Lung (tissue), 12 donors: ENCODE data around the gene DNAH14. TPM values are rescaled to one million over a fixed set of nuclear protein-coding genes. Genes with fewer than 3 reads are reported as not detected.

Experiments used
- ATAC-seq: fragments of 200-7000 bp; cut with Tn5 transposase; one replicate; pipeline ENCODE4 v1.9.1; 2020; ENCODE audit warnings: moderate number of reproducible peaks; ENCODE audit not compliant: insufficient read depth, low FRiP score
- DNase-seq, 3 donors: peaks; one replicate each; pipeline ENCODE4 v3.0.0-alpha.2; 2013 to 2017
- H3K27ac ChIP-seq, 2 donors: one replicate each; pipeline ENCODE4 v1.5.1; 2013; ENCODE audit warnings: mild to moderate bottlenecking in 2 of 2, moderate library complexity in 2 of 2, control low read depth in 1 of 2, inconsistent platforms in 1 of 2, low read depth in 1 of 2, low read length in 1 of 2
- H3K27me3 ChIP-seq, 3 donors: one replicate each; pipeline ENCODE4 v1.5.1; 2013; ENCODE audit warnings: low read length in 2 of 3; ENCODE audit not compliant: control insufficient read depth in 3 of 3, insufficient read depth in 3 of 3
- H3K36me3 ChIP-seq, 4 donors: one replicate each; pipeline ENCODE4 v1.5.1; 2013; ENCODE audit warnings: low read length in 4 of 4, mild to moderate bottlenecking in 1 of 4, moderate library complexity in 1 of 4; ENCODE audit not compliant: control insufficient read depth in 4 of 4, insufficient read depth in 4 of 4
- H3K4me1 ChIP-seq, 5 donors: one replicate each; pipeline ENCODE4 v1.5.1; 2013; ENCODE audit warnings: low read length in 5 of 5, mild to moderate bottlenecking in 2 of 5, moderate library complexity in 1 of 5; ENCODE audit not compliant: control insufficient read depth in 5 of 5, insufficient read depth in 5 of 5
- H3K4me3 ChIP-seq: one replicate; pipeline ENCODE4 v1.5.1; 2013; ENCODE audit warnings: mild to moderate bottlenecking, control low read depth, moderate library complexity
- H3K9ac ChIP-seq, 2 donors: one replicate each; pipeline ENCODE4 v1.5.1; 2013; ENCODE audit warnings: low read length in 2 of 2, control low read depth in 1 of 2; ENCODE audit not compliant: insufficient read depth in 1 of 2
- H3K9me3 ChIP-seq, 4 donors: one replicate each; pipeline ENCODE4 v1.5.1; 2013; ENCODE audit warnings: low read length in 3 of 4, mild to moderate bottlenecking in 1 of 4, moderate library complexity in 1 of 4; ENCODE audit not compliant: control insufficient read depth in 4 of 4, insufficient read depth in 3 of 4
- WGBS, 2 donors: extraction: QIAGEN DNeasy Blood & Tissue Kit; methylation state at CpG; one replicate each; pipeline ENCODE4 v1.1.7; 2013; 5-methylcytosine and 5-hydroxymethylcytosine counted together
- polyA plus RNA-seq, 2 donors: library from polyadenylated mRNA; stranded (reverse); fragments of 200-250 nt; gene quantifications; one replicate each; pipeline ENCODE4 v1.2.1, GENCODE V29; 2013
- total RNA-seq, 2 donors: library from RNA; depleted of rRNA in 1 of 2; stranded (reverse); fragments of >200 nt in 1 of 2; gene quantifications; one replicate each; pipeline ENCODE4 v1.2.1, GENCODE V29; 2014 to 2021
- TF ChIP-seq, protein P1 (sequence below): IDR thresholded peaks from 2 replicates; pipeline ENCODE4 v1.5.1; 2012; ENCODE audit warnings: mild to moderate bottlenecking; ENCODE audit errors: control extremely low read depth, extremely low read depth
- donor health status: control.
- donor health status: control.
- donor health status: Bipolar disorder and iron deficiency.
- donor health status: healthy.
- donor health status: DM: yes; HTN: yes; CAD: no.

The DNAH14 gene
- total and polyA plus RNA-seq, 4 donors = 3.0 to 61.3 (median 7.9) TPM

DNA sequence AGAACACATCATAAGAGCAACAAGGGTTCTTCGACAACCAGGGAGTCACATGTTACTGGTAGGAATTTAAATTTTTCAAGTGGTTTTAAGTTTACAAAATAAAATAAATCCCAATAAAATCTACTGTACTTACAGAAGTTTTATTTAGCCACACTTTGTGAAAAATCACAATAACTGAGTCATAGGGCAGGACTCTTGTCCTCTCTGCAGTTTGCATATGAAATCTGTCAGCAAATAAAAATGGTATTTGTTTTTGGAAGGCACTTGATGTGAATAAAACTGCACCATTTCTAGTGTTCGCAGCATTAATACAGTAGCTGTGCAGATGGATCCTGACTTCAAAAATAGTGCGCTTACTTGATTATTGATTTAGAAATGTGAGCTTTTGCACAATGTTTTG, 348.0 kb downstream of the DNAH14 start:
- peaks cover 0 to 8% (median 1%) of the 10 kb centered on the region in 4 donors for H3K9me3 ChIP-seq
- H3K4me3 ChIP-seq = no peak overlapping the region
- TF ChIP-seq, protein P1, sequence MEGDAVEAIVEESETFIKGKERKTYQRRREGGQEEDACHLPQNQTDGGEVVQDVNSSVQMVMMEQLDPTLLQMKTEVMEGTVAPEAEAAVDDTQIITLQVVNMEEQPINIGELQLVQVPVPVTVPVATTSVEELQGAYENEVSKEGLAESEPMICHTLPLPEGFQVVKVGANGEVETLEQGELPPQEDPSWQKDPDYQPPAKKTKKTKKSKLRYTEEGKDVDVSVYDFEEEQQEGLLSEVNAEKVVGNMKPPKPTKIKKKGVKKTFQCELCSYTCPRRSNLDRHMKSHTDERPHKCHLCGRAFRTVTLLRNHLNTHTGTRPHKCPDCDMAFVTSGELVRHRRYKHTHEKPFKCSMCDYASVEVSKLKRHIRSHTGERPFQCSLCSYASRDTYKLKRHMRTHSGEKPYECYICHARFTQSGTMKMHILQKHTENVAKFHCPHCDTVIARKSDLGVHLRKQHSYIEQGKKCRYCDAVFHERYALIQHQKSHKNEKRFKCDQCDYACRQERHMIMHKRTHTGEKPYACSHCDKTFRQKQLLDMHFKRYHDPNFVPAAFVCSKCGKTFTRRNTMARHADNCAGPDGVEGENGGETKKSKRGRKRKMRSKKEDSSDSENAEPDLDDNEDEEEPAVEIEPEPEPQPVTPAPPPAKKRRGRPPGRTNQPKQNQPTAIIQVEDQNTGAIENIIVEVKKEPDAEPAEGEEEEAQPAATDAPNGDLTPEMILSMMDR = no peak
- H3K36me3 ChIP-seq = no peaks in the 10 kb centered on the region
- no peak overlapping the region for H3K9ac ChIP-seq
- no peak for ATAC-seq
- H3K27me3 ChIP-seq = no peaks in the 10 kb centered on the region
- 87 to 93% methylated on average over 3 of the region's 3 CpGs for WGBS, 2 donors
- no peaks in the 10 kb centered on the region for H3K4me1 ChIP-seq
- no peak overlapping the region for H3K27ac ChIP-seq
- DNase-seq = no peak

DNA sequence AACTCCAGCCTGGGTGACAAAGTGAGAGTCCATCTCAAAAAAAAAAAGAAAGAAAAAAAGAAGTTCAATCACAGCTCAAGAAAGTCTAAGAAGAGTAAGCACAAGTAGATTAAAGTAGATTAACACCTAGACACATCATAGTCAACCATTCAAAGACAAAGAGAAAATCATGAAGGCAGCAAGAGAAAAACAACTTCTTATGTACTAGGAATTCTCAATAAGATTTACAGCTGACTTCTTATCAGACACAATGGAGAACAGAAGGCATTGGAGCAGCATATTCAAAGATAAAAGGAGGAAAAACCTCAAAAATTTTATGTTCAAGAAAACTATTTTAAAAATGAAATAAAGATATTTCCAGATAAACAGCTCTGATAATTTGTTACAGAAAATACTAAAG, 351.1 kb downstream of the DNAH14 start:
- TF ChIP-seq, protein P1 = no peak
- no peak overlapping the region for H3K27ac ChIP-seq
- DNase-seq = no peak
- ATAC-seq = no peak
- no peak overlapping the region for H3K4me3 ChIP-seq
- H3K9me3 ChIP-seq = peaks cover 0 to 8% (median 1%) of the 10 kb centered on the region in 4 donors
- H3K27me3 ChIP-seq = no peaks in the 10 kb centered on the region
- H3K36me3 ChIP-seq = no peaks in the 10 kb centered on the region
- no peaks in the 10 kb centered on the region for H3K4me1 ChIP-seq
- H3K9ac ChIP-seq = no peak overlapping the region

DNA sequence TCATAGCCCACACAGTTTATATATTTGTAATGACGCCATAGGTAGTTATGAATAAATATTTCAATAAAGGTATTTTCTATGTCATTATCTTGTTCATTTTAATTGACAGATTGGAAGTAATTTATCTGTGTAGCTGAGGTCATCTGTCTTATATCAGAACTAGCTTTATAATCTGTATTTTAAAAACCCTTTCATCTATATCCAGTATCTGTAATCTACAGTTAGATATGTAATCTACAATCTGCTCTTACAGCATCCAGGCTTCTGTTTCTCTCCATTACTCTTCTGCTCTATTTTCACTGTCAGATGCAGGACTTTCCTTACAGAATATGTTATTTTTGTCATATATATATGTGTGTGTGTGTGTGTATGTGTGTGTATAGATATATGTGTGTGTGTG, 360.8 kb downstream of the DNAH14 start:
- H3K9me3 ChIP-seq = peaks cover 0 to 6% (median 2%) of the 10 kb centered on the region in 4 donors
- TF ChIP-seq, protein P1 = no peak

DNA sequence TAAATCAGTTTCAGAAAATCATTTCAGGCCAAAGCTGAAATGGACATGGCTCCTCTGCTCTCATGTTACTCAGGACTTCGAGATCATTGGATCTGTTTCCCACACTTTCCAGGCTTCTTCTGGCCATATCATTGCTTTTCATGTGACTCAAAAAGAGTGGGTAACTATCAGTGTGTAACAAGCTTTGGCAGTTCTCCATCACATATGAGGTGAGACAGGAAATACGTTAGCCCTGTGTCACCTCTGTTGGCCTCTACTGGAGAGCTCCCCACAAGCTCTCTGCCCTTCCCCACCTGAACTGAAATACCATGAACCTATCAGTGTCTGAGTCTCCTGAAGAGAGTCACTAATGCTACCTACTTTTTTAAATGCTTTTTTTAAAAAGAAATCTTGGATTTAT, 370.1 kb downstream of the DNAH14 start:
- H3K9me3 ChIP-seq = peaks cover 0 to 5% (median 0%) of the 10 kb centered on the region in 4 donors
- no peak for DNase-seq
- H3K9ac ChIP-seq = no peak overlapping the region
- no peak overlapping the region for H3K4me3 ChIP-seq
- no peak for ATAC-seq
- H3K36me3 ChIP-seq = no peaks in the 10 kb centered on the region
- H3K27ac ChIP-seq = no peak overlapping the region
- TF ChIP-seq, protein P1 = no peak
- H3K4me1 ChIP-seq = no peaks in the 10 kb centered on the region
- WGBS, 2 donors = 65 to 75% methylated on average over 2 of the region's 2 CpGs
- H3K27me3 ChIP-seq = no peaks in the 10 kb centered on the region

More for the DNA sequence above, 360.8 kb downstream of the DNAH14 start:
- H3K9ac ChIP-seq = no peak overlapping the region
- H3K4me3 ChIP-seq = no peak overlapping the region
- no peaks in the 10 kb centered on the region for H3K27me3 ChIP-seq
- 96 to 100% methylated on average over 1 of the region's 1 CpG for WGBS, 2 donors
- no peaks in the 10 kb centered on the region for H3K4me1 ChIP-seq
- ATAC-seq (no peak), DNase-seq (no peak)
- H3K36me3 ChIP-seq = no peaks in the 10 kb centered on the region
- no peak overlapping the region for H3K27ac ChIP-seq
